Putamen (tissue), 1 donor: ENCODE data around the gene SNHG17.

Experiments
- DNase-seq: peaks from one replicate; pipeline ENCODE4 v3.0.0-alpha.2; 2016; ENCODE audit warnings: low spot score

The SNHG17 gene

DNA sequence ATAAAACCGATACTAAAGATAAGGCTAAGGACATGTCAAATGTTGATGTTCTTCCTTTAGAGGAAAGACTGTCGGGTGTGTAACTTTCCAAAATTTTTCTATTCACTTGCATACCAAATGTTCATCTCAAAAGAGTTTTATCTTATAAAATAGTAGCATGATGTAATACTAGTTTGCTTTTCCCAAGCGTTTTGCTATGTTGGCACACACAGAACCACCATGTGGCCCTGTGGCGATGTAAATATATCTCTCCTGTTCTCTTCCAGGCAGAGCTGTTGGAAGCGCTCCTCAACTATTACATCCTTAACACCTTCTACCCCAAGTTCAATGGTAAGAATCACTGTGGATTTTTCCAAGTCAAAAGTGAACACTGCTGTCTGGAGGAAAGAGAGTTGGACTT, 62.3 kb downstream of the SNHG17 start:
- DNase-seq = no peak
